Spleen (tissue), 7 donors: ENCODE results near the gene ALDH1A3.

Experiments used
- CTCF ChIP-seq, 11 experiments: fragments of 200-600 bp in 7 of 11; fragments of 450-650 bp in 4 of 11; sonication (generic) in 4 of 11; IDR thresholded peaks in 8 of 11; conservative IDR thresholded peaks in 3 of 11; 1 replicate in 7 of 11; 2 replicates in 4 of 11; pipeline versions ENCODE4 v1.4.0 to v1.8.0; 2016 to 2021; ENCODE audit warnings: antibody characterized with exemption in 11 of 11, inconsistent platforms in 4 of 11, mild to moderate bottlenecking in 1 of 11
- POLR2A ChIP-seq, 3 donors: fragments of 450-650 bp; IDR thresholded peaks; one replicate each; pipeline ENCODE4 v1.5.1; 2017; ENCODE audit warnings: antibody characterized with exemption in 3 of 3, mild to moderate bottlenecking in 1 of 3
- POLR2AphosphoS5 ChIP-seq, 3 donors: sonication (generic); formaldehyde crosslinking; IDR thresholded peaks; one replicate each; pipeline ENCODE4 v1.5.1; 2017; ENCODE audit warnings: antibody characterized with exemption in 3 of 3
- donor health status: DM: no; HTN: no; CAD: no; lungs with moderate emphysema.
- donor health status: DM: no; HTN: no; CAD: no.
- donor health status: DM: no; HTN: no; CAD: no.

- TF ChIP-seq CTCF (IDR thresholded peaks at IDR 0.05 in 8 of 11, conservative IDR thresholded peaks at IDR 0.05 in 3 of 11) (no peak), POLR2A (IDR thresholded peaks at IDR 0.05) (no peak), POLR2AphosphoS5 (IDR thresholded peaks at IDR 0.05) (no peak)
These were observed 17.9 kb downstream of the ALDH1A3 start for GRCh38 chr15:100897221-100898151.
